GM19035 (cell line): ENCODE measurements around the gene PRX.
A peak's percentile ranks its signal among the peaks of the same experiment; 100 is the strongest.
"Not testable (repeated sequence)": the region's sequence is repeated elsewhere in the genome, so short reads cannot be mapped to it uniquely, and the experiment has no call there.

Source experiments
- ATAC-seq: cut with Tn5 transposase; IDR thresholded peaks from one replicate; pipeline ENCODE4 v1.9.1; 2021; ENCODE audit not compliant: unreplicated experiment

The PRX gene

DNA sequence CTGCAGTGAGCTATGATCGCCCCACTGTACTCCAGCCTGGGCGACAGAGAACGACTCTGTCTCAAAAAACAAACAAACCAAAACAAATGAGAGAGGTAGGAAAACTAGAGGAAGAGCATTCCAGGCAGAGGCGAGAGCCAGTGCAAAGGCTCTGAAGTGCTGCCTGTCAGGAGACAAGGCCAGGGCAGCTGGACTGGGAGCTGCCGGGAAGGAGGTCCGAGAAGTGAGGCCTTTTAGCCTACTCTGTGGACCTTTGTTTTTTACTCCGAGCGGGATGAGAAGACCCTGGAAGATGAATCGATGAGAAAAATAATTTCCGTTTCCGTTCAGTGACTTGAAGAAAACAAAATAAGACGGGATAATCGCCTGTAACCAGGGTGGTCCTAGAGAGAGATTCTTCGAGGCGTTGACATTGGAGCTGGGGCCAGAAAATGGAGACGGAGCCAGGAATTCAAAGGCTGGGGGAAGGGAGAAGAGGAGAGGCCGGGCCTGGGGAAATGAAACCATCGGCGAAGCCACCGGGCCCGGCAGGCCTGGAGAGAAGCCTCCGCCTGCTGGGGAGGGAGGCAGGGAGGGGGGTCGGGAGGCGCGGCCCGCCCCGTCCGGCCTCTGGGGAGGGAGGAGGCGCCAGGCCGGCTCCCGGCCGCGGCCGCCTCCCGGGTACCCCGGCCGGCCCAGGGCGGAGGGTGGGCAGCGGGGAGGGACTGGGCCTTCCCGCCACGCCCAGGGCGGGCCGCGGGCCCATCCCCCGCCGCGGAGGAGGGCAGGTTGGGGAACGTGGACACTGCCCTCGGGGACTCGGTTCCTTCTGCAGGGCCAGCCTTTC, 20.4 kb upstream of the PRX start:
- peak; percentile 50 for ATAC-seq

GRCh38 chr19:40432760-40433159, 19.6 kb upstream of the PRX start:
- ATAC-seq, result not testable (repeated sequence)

DNA sequence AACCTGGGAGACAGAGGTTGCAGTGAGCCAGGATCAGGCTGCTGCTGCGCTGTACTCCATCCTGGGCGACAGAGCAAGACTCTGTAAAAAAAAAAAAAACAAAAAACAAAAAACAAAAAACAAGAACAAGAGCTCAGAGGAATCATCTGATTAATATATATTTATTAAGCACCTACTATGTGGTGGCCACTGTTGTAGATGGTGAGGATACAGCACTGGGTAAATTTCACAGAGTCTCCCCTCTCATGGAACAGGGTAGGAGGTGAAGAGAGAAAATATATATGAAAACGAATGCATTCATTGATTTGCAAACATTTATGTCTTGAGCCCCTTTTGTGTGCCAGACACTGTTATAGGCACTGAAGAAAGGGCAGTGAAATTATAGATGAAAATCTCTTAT, 18.5 kb upstream of the PRX start:
- no peak for ATAC-seq

GRCh38 chr19:40430242-40430641, 17.1 kb upstream of the PRX start:
- not testable (repeated sequence) for ATAC-seq

DNA sequence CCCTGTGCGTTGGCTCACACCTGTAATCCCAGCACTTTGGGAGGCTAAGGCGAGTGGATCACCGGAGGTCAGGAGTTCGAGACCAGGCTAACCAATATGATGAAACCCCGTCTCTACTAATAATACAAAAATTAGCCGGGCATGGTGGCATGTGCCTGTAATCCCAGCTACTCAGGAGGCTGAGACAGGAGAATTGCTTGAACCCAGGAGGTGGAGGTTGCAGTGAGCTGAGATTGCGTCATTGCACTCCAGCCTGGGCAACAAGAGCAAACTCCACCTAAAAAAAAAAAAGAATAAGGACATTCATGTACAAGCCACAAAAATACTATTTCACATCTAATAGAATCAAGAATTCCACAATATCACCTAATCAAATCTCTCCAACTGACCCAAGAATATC, 15.0 kb upstream of the PRX start:
- not testable (repeated sequence) for ATAC-seq

DNA sequence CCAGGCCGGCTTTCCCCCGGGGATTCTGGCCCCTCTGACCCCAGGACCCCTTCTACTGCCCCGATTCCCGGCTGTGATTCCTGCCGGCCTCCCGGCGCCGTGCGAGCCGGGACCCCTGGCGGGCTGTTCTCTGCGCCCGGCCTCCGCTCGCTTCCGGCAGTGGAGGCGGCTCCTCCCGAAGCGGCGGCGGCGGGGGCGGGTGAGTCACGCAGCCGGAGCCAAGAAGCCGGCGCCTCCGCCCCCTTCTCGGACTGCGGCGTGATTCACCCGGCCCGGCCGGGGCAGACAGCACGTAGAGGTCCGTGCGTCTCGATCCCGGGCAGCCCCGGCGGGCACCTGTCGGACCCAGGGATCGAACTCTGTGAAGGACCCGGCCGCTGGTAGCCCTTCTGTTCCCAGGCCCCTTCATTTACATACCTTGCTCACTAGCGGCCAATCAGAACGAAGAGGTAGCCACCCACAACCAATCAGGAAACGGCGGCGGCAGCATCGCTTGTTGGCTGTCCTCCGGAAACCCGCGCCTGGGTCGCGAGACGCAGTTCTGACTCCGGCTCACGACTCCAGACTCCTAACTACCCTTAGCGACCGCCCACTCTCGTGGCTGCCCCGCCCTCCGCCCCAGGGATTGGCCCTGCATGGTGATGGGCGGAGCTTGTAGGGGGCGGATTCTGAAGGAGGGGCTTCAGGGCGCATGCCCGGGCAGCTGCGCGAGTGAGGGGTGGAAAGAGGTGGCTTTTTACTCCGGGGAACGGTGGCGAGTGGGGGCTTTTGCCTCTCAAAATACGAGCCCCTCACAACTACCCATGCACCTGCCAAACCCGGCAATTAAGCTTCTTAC, 12.5 kb upstream of the PRX start, which contains the start of gene SERTAD1:
TSS of gene SERTAD1 (minus strand) at position 543 of the 838 bp plus-strand sequence. CDS start 2,446 bp downstream, outside the sequence.
- peak; percentile 83 for ATAC-seq

DNA sequence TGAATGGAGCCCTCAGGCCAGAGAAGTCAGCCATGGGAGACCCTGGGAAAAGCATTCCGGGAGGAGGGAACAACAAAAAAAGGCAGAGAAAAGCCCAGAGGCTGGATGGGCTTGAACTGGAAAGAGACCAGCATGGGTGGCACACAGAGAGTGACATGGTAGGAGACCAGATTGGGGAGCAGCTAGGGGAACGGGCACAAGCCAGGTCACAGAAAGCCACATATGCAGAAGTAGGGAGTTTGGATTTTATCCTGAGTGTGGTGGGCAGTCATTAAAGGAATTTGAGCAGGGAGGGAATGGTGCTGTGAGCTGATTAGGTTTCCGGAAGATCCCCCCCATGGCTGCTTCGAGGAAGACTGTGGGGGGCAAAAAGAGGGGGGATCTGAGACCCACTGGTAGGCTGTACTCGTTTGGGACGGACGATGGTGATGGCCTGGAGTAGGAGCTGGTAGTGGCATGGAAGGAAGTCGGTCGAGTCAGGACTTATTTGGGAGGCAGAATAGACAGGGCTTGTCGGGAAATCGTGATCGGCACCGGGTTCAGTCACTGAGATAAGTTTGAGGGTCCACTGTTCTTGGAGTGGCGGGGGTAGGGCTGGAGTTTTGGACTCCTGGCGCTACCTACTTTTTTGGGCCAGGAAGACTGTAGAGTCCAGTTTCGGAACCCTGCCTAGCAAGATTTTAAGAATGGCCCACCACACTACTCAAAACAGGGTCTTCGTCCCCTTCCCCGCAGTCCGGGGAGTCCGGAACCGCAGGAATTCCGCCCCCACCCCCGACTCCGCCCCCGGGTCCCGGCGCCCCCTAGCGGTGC, 11.7 kb upstream of the PRX start:
- ATAC-seq, result no peak

DNA sequence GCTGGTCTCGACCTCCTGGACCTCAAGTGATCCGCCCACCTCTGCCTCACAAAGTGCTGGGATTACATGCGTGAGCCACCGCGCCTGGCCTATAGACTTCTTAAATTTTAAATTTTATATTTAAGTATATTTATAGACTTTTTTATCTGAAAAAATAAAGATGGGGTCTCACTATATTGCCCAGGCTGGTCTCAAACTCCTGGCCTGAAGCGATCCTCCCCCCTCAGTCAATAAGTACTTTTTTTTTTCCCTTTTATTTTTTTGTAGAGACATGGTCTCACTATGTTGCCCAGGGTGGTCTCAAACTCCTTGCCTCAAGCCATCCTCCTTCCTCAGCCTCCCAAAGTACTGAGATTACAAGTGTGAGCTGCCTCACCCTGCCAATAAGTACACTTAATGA, 10.8 kb upstream of the PRX start:
- no peak for ATAC-seq

- no peak for ATAC-seq
Observed at GRCh38 chr19:40422748-40423566, 9.8 kb upstream of the PRX start.

DNA sequence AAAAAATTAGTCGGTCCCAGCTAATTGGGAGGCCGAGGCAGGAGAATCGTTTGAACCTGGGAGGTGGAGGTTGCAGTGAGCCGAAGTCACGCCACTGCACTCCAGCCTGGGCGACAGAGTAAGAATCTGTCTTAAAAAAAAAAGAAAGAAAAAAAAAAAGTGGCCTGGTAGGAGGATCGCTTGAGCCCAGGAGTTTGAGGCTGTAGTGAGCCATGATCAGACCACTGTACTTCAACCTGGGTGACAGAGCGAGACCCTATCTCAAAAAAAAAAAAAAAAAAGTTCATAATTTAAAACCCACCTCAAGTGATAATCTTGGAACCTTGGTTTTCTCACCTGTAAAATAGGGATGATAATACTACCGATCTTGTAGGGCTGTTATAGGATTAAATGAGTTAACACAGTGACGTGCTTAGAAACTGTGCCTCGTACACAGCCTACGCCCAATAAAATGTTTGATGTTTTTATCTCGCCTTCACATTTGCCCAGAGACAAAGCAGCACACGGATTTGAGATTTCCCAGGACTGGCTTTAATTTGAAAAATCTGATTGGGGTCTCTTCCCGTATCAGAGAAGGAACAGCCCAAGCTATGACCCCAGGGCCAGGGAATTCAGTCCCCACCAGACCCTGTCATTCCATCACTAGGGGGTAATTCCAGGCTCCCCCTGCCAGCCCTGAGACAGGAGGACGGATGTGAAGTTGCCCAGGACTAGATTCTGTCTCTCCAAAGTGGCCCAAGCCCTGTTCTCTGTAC, 9.0 kb upstream of the PRX start:
- no peak for ATAC-seq

GRCh38 chr19:40420766-40421765, 7.9 kb upstream of the PRX start:
- ATAC-seq, result peak; percentile 35

DNA sequence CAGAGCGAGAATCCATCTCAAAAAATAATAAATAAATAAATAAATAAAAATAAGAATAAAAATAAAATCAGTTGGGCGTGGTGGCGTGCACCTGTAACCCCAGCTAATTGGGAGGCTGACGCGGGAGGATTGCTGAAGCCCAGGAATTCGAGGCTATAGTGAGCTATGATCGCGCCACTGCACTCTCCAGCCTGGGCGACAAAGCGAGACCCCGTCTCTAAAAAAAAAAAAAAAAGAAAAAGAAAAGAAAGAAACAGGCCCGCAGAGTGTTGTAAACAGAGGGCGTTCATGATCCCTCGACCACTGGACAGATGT, 7.2 kb upstream of the PRX start:
- no peak for ATAC-seq

- ATAC-seq, result no peak
Observed at GRCh38 chr19:40419780-40420179, 6.6 kb upstream of the PRX start.

DNA sequence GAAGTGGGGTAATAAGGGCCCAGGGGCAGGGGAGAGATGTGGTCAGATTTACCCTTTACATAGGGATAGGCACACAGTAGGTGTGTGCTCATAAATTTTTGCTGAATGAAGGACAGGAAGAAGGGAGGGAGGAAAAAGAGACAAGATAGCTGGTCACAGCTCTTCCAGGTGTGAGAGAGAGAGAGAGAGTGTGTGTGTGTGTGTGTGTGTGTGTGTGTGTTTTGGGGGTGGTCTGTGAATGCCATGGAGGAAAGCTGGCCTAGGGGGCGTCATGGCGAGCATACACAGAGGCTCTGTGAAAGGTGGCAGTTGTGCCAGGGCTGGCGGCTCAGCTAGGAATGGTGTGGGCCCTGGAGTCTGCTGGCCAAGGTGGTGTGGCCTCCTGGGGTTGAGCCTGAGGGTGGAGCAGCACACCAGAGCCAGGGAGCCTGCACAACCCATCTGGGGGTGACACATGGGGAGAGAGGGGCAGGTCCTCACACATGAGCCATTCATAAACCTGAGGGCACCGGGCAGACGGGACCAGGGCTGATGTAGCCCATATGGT, 6.0 kb upstream of the PRX start:
- ATAC-seq, result no peak

DNA sequence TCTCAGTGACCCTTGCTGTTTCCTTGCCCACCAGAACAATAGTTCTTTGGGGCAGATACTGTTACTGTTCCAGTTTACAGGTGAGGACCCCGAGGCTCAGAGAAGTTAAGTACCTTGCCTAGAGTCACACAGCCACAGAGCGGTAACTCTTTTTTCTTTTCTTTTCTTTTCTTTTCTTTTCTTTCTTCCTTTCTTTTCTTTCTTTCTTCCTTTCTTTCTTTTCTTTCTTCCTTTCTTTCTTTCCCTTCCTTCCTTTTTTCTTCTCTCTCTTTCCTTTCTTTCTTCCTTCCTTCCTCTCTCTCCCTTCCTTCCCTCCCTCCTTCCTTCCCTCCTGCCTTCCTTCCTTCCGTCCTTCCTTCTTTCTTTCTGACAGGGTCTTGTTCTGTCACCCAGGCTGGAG, 4.9 kb upstream of the PRX start:
- no peak for ATAC-seq

DNA sequence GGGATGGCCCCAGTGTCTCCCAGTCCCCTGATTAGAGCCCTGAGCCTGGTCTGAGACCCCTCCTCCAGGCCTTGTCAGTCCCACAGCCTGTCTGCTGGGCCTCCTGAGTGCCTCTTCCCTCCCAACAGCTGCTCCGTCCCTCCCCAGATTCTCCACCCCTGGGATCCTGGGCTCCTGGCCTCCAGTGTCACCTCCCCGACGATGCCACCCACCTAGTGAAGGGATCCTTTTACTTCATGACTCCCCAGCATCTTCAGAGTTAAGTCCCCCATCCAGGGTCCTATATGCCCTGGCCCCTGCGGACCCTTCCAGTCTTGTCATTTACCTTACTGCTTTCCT, 4.4 kb upstream of the PRX start:
- no peak for ATAC-seq

DNA sequence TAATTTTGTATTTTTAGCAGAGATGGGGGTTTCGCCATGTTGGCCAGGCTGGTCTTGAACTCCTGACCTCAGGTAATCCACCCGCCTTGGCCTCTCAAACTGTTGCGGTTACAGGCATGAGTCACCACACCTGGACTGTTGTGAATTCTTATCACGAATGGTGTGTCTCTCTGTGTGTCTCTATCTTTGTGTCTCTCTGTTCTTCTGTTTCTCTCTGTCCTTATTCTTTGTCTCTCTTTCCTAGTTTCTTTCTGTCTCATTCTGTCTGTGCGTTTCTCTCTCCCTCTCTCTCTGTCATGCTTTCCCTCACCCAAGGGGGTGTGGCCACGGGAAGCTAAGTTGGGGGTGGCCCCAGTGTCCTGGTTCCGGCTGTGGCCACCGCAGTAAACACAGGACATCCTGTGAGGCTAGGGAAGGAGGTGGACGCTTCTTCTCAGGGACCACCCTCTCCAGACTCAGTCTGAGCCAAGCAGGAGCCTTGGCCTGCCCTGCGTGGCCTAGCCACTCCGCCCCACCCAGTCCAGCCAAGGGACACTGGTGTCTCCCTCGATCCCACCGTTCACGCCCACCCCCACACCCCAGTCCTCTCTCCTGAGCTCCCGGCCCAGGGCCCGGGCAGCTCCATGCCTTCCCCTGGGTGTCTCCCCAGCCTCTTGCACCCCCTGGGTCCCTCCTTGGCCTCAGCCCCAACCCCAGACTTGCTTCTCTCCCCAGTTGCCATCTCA, 3.9 kb upstream of the PRX start:
- ATAC-seq, result no peak

DNA sequence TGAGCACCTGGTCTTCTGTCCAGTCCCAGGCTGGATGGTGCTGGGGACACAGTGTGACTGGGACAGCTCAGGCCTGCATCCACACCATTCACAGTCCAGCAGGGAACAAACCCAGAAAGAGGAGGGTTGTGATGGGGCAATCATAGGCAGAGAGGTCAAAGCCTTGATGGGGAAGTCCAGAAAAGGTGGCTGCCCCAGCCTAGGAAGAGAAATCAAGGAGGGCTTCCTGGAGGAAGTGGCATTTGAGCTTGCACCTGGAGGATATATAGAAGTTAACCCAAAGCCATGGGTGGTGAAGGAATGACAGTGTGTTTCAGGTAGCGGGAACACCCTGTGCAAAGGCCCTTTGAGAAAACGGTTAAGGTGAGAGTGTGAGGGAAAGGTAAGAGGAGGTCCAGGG, 2.6 kb upstream of the PRX start:
- ATAC-seq, result no peak
